Measurements from ENCODE around the gene HEPACAM.

- TF ChIP-seq EZH2 (IDR thresholded peaks at IDR 0.05; ENCODE audit: insufficient read depth, low read length): no peak
- TF ChIP-seq CTCF (IDR thresholded peaks at IDR 0.05; ENCODE audit: insufficient read depth, low read depth, low read length): no peak
These were observed 50.9 kb downstream of the HEPACAM start for GRCh38 chr11:124884869-124885479.
